ENCODE measurements around the gene CYP26B1. TPM values are rescaled to one million over a fixed set of nuclear protein-coding genes. Genes with fewer than 3 reads are reported as not detected.

The CYP26B1 gene
- total and polyA plus RNA-seq, 2 of the 8 experiments (the other 6 are each of a cell fraction or from before 2014, with no cell fraction given): 0.06 to 0.69 TPM

GRCh38 chr2:72137498-72138010 is 10.1 kb downstream of the CYP26B1 start (continued):
- TF ChIP-seq CTCF (IDR thresholded peaks at IDR 0.05; ENCODE audit: control extremely low read depth in 1 of 3, insufficient read depth in 1 of 3, low read depth in 1 of 3, low read length in 3 of 3): peak in 2 of 3 experiments; percentile 90 to 98; a peak in 3 of 4 replicates
- no peak for TF ChIP-seq CEBPB (IDR thresholded peaks at IDR 0.05; ENCODE audit: low read depth, low read length)
- TF ChIP-seq HDAC6 (IDR thresholded peaks at IDR 0.05; ENCODE audit: low read depth, low read length): no peak
- TF ChIP-seq GABPA (IDR thresholded peaks at IDR 0.05; ENCODE audit: borderline replicate concordance, insufficient read depth, low read length): 0 out of 2 replicates have a peak, but pooled peaks have one; percentile 44
- TF ChIP-seq CHD2 (IDR thresholded peaks at IDR 0.05; ENCODE audit: low read length): no peak
- 0 out of 2 replicates have a peak, but pooled peaks have one; percentile 27 for TF ChIP-seq YY1 (IDR thresholded peaks at IDR 0.05; ENCODE audit: low read depth, low read length)
- peak; percentile 59 to 70 for TF ChIP-seq RAD21 (IDR thresholded peaks at IDR 0.05 in 1 of 2, conservative IDR thresholded peaks at IDR 0.05 in 1 of 2; ENCODE audit: low read depth in 2 of 2, low read length in 2 of 2)
- no peak for TF ChIP-seq SRF (IDR thresholded peaks at IDR 0.05; ENCODE audit: low read depth, low read length)
- no peak for TF ChIP-seq TAF7 (optimal IDR thresholded peaks at IDR 0.05; ENCODE audit: borderline replicate concordance, low read depth, low read length)
- TF ChIP-seq BACH1 (IDR thresholded peaks at IDR 0.05; ENCODE audit: low read length): peak; percentile 32; the same call in 1 of the 2 replicates

Measured in H1 (cell line).